ENCODE measurements around the gene JAM3. TPM values are rescaled to one million over a fixed set of nuclear protein-coding genes. Genes with fewer than 3 reads are reported as not detected.

JAM3 gene
- total RNA-seq, 1 donor from 2014 or later, result 50.3 TPM

DNA sequence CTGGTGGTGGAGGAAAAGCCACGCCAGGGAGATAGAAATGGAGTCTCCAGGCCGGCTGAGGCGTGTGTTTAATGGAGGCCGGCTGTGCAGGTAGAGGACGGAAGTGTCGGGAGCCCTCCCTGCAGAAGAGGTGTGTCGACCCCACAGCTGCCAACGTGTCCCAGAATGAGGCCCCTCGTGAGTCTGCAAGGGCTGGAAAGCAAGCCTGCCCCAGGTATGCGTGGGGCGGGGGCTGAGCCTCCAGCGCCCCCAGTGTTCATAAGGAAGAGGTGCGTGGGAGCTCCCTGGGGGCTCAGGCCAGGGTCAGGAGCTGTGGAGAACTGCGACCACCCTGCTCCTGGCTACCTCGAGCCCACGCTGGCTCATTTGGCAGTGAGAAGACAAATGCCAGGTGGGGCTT lies 38.0 kb upstream of the JAM3 start:
- H3K4me1 Mint-ChIP-seq (ENCODE audit: unreplicated experiment), result peaks cover 37% of the 10 kb centered on the region
- no peak overlapping the region for H3K27ac Mint-ChIP-seq
- no peak overlapping the region for H3K4me3 Mint-ChIP-seq
- peak; percentile 68 for TF ChIP-seq CTCF (conservative IDR thresholded peaks at IDR 0.05)
- no peak for DNase-seq (ENCODE audit: extremely low spot score, unreplicated experiment)
- peaks cover 61% of the 10 kb centered on the region for H3K27me3 Mint-ChIP-seq
- H3K36me3 Mint-ChIP-seq, result no peaks in the 10 kb centered on the region
- no peaks in the 10 kb centered on the region for H3K9me3 Mint-ChIP-seq

GRCh38 chr11:134032043-134032442 lies 36.8 kb upstream of the JAM3 start:
- H3K4me1 Mint-ChIP-seq (ENCODE audit: unreplicated experiment), result peaks cover 29% of the 10 kb centered on the region
- H3K4me3 Mint-ChIP-seq, result no peak overlapping the region
- peaks cover 50% of the 10 kb centered on the region for H3K27me3 Mint-ChIP-seq
- H3K36me3 Mint-ChIP-seq, result no peaks in the 10 kb centered on the region
- peak overlapping the region; percentile 10 for H3K27ac Mint-ChIP-seq
- no peak for DNase-seq (ENCODE audit: extremely low spot score, unreplicated experiment)
- H3K9me3 Mint-ChIP-seq, result no peaks in the 10 kb centered on the region
- no peak for TF ChIP-seq CTCF (conservative IDR thresholded peaks at IDR 0.05)

GRCh38 chr11:134032501-134033091 lies 36.3 kb upstream of the JAM3 start:
- Mint-ChIP-seq H3K4me1 (ENCODE audit: unreplicated experiment) (peaks cover 26% of the 10 kb centered on the region), H3K27me3 (peaks cover 46% of the 10 kb centered on the region), H3K36me3 (no peaks in the 10 kb centered on the region), H3K4me3 (no peak overlapping the region), H3K27ac (peak overlapping the region; percentile 10), H3K9me3 (no peaks in the 10 kb centered on the region)
- TF ChIP-seq CTCF (conservative IDR thresholded peaks at IDR 0.05), result no peak
- no peak for DNase-seq (ENCODE audit: extremely low spot score, unreplicated experiment)

GRCh38 chr11:134033276-134033675 lies 35.6 kb upstream of the JAM3 start:
- peak overlapping the region; percentile 70 for H3K4me3 Mint-ChIP-seq
- peak overlapping the region; percentile 61 for H3K27ac Mint-ChIP-seq

DNA sequence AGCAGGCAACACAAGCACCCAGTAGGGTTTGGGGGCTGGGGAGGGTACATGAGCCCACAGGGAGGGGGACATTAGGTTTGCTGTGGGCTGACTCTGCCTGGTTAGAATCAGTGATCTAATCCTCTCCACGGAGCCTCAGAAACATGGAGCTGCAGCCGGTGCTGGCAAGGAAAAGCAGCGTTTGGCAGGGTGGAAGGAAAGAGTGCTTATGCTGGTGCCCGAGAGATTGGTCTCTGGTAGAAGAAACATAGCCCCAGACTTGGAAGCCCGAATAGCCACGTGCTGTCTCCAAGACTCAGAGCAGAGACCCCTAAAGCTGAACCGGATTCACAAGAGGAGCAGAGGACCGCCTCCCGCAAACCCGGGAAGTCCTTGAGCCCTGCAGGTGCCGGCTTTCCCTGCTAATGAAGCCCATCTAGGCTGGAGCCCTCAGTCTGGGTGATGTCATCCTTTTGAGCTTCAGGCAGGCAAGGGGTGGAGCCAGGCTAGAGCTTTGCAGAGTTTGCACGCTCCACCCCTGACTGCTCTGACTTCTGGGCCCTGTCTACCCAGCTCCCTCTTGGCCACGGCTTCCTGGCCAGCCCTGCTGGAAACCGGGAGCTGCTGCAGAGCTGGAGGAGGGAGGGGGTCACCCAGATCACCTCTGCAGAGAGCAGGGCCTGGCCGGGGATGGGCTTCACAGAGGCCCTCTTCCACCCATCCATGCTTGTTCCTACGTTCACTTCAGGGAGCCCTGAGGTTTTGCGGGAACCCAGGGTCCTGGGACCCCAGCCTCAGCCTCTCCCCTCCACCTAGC lies 35.0 kb upstream of the JAM3 start:
- H3K4me1 Mint-ChIP-seq (ENCODE audit: unreplicated experiment), result peaks cover 34% of the 10 kb centered on the region
- peak overlapping the region; percentile 61 for H3K27ac Mint-ChIP-seq
- no peaks in the 10 kb centered on the region for H3K9me3 Mint-ChIP-seq
- peaks cover 35% of the 10 kb centered on the region for H3K27me3 Mint-ChIP-seq
- DNase-seq (ENCODE audit: extremely low spot score, unreplicated experiment), result no peak
- H3K36me3 Mint-ChIP-seq, result no peaks in the 10 kb centered on the region
- TF ChIP-seq CTCF (conservative IDR thresholded peaks at IDR 0.05), result no peak
- H3K4me3 Mint-ChIP-seq, result peak overlapping the region; percentile 70

More at GRCh38 chr11:134033276-134033675, 35.6 kb upstream of the JAM3 start:
- Mint-ChIP-seq H3K27me3 (peaks cover 39% of the 10 kb centered on the region), H3K9me3 (no peaks in the 10 kb centered on the region), H3K36me3 (no peaks in the 10 kb centered on the region), H3K4me1 (ENCODE audit: unreplicated experiment) (peaks cover 31% of the 10 kb centered on the region)
- no peak for DNase-seq (ENCODE audit: extremely low spot score, unreplicated experiment)
- no peak for TF ChIP-seq CTCF (conservative IDR thresholded peaks at IDR 0.05)
